ENCODE data around the gene STX12.

Gene STX12

GRCh38 chr1:27772932-27773825, at the start of gene STX12:
TSS of gene STX12 (plus strand) at chr1:27773219. CDS start at chr1:27773308, 89 bp downstream.
- DNase-seq (ENCODE audit: low read depth), result peak; percentile 98

- no peak for DNase-seq (ENCODE audit: low read depth)
These were observed 48.1 kb upstream of the STX12 start for GRCh38 chr1:27724961-27725373.

- peak; percentile 98 for DNase-seq (ENCODE audit: low read depth)
These were observed 47.4 kb upstream of the STX12 start, which contains the start of gene FAM76A for GRCh38 chr1:27725374-27726172. TSS of gene FAM76A (plus strand) at chr1:27725961. CDS start at chr1:27726081, 120 bp downstream.

- DNase-seq (ENCODE audit: low read depth), result peak; percentile 10
These were observed 46.6 kb upstream of the STX12 start for GRCh38 chr1:27726173-27727044.

GRCh38 chr1:27727126-27727525, 45.9 kb upstream of the STX12 start:
- DNase-seq (ENCODE audit: low read depth), result no peak

- DNase-seq (ENCODE audit: low read depth), result no peak
These were observed 36.8 kb upstream of the STX12 start for GRCh38 chr1:27736252-27736651.

DNA sequence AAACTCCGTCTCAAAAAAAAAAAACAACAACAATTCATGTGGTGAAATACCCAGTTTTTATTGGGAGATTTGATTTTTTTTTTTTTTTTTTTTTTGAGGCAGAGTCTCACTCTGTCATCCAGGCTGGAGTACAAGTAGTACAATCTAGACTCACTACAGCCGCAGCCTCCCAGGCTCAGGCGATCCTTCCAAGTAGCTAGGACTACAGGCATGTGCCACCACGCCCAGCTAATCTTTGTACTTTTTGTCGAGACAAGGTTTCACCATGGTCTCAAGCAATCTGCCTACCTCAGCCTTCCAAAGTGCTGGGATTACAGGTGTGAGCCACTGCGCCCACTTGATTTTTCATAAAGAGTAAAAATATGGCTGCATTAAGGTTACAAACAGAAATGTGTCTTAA, 31.9 kb upstream of the STX12 start:
- no peak for DNase-seq (ENCODE audit: low read depth)

DNA sequence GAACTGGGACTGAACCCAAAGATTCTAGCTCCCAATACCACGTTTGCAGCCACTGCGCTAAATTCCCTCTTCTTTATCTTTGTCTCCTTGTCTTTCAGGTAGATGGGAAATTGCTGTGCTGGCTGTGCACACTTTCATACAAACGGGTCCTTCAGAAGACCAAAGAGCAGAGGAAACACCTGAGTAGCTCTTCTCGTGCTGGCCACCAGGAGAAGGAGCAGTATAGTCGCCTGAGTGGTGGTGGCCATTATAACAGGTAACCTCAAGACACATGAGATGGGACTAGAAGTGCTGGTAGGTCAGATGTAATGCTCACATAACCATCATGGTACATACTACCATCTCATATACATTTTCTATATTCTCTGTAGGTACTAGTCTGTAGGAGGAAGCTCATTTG, 28.5 kb upstream of the STX12 start:
- DNase-seq (ENCODE audit: low read depth), result no peak

DNA sequence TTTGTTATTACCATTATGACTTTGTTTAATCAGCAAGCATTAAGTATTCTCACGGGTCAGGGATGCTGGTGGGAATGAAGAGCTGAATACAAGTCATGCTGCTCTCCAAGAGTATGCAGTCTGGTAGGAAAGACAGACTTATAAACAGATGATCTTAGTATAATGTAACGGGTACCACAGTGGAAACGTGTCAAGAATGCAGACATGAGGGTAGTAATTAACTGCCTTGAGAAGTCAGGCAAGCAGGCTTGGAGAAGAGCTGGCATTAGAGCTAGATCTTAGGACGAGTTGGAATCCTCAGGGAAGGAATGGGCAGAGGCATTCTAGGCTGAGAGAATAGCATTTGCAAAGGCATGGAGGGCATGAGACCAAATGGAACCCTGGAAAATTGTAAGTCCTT, 27.6 kb upstream of the STX12 start:
- DNase-seq (ENCODE audit: low read depth), result no peak

GRCh38 chr1:27752360-27752759, 20.7 kb upstream of the STX12 start:
- no peak for DNase-seq (ENCODE audit: low read depth)

DNA sequence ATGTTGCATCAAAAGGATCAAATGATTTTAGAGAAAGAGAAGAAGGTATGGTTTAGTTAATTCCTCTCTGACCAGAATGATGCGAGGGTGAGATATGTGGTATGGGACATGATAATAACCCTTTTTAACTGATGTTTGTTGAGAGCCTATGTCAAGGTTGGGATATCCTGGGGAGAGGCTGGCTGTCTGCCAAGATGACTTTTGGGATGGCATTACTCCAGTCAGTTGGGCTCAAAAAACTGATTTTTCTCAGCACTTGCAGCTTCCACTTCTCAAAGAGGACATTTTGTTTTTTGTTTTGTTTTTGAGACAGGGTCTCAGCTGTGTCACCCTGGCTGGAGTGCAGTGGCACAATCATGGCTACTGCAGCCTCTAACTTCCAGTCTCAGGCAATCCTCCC, 17.7 kb upstream of the STX12 start:
- no peak for DNase-seq (ENCODE audit: low read depth)

- DNase-seq (ENCODE audit: low read depth), result no peak
These were observed 17.2 kb upstream of the STX12 start for GRCh38 chr1:27755865-27756264.

DNA sequence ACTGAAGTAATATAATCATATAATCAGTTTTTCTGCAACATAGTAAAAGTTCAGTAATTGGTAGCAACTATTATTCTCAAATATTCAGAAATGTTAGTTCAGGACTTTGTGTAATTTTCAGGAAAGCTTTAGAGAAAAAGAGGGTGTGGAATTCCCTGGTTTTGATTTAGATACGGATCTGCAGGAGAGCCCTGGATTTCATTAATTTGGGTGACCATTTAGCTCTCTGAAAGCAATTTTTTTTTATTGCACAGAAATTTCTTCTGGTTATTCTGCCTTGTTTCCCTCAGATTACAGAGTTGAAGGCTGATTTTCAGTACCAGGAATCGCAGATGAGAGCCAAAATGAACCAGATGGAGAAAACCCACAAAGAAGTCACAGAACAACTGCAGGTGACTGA, 13.8 kb upstream of the STX12 start:
- DNase-seq (ENCODE audit: low read depth), result no peak

DNA sequence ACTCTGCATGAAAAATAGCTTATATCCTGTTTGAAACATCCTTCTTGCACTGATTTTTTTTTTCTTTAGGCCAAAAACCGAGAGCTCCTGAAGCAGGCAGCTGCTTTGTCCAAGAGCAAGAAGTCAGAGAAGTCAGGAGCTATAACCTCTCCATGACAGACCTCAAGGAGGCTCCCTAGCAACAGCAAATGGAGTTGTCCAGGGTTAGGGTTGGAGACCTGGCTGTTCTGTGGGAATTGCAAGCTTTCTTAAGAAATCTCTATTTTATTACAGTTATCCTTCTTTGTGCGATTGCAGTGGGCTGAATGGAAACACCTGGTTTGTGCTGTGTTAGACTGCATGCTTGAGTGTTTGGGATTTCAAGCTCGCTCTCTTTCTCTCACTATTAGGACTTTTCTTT, 12.6 kb upstream of the STX12 start:
- no peak for DNase-seq (ENCODE audit: low read depth)

DNA sequence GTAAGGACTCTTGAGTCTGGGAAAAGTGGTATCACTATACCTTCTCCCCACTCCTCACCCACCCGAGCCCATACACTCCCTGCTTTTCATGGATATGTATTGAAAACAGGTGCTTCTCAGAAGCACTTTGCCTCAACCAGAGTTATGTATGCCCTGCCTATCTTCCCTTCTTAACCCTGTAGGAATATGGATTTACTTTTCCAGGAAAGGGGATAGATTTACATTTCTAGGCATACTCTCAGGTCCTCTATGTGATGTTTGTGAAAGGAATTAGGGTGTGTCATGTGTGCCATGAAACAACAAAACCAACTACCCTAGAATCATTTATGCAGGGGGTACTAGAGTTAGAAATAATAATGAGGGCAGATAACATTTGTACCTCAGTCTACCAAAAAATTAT, 11.0 kb upstream of the STX12 start:
- DNase-seq (ENCODE audit: low read depth), result no peak

DNA sequence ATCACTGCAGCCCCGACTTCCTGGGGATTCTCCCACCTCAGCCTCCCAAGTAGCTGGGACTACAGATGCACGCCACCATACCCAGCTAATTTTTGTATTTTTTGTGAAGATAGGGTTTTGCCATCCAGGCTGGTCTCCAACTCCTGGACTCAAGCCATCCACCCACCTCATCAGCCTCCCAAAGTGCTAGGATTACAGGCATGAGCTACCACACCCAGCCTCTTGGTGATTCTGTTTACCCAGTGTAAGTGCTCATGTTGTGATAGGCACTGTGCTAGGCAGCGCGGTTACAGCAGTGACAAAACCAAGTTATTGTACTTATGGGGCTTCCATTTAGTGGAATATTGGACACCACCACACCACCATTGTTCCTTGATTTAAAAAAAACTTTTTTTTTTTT, 9.7 kb upstream of the STX12 start:
- DNase-seq (ENCODE audit: low read depth), result no peak

GRCh38 chr1:27770293-27770830, 2.7 kb upstream of the STX12 start:
- no peak for DNase-seq (ENCODE audit: low read depth)

DNA sequence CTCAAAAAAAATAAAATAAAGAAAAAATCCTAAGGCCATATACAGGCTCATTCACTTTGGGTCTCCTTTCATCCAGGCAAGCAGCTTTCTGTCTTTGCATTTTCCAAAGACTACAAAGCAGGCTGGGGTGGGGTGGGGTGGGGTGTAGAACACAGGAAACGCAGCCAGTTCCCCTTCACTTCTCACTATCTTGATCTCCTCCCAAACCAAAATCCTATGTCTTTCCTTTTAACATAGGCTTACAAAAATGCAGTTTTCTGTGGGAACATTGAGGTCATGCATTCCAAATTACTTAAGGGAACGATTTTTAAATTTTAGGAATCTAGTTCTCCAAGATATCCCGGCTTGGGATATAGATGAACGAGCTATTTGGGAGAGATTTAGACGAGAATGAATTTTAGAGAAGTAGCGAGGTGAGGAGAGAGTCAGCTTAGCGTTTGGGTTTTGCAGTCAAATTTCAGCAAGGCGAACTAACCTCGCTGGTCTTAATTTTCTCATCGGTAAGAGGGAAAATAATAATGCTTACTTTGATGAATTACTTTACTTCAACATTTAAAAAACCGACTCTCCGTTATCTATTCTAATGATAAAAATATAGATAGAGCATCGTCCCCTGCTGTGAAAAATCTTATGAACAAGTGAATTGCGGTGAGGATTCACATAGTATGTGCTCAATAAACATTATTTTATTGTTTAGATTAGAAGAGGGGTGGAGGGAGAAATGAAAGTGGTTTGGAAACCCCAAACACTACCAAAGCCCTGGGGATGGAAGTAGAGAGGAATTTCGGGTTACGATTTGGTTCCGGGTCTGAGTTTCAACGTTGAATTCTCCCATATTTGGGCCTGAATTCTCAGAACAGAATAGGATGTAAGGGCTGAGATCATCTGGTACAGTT, 735 bp upstream of the STX12 start:
- no peak for DNase-seq (ENCODE audit: low read depth)

DNA sequence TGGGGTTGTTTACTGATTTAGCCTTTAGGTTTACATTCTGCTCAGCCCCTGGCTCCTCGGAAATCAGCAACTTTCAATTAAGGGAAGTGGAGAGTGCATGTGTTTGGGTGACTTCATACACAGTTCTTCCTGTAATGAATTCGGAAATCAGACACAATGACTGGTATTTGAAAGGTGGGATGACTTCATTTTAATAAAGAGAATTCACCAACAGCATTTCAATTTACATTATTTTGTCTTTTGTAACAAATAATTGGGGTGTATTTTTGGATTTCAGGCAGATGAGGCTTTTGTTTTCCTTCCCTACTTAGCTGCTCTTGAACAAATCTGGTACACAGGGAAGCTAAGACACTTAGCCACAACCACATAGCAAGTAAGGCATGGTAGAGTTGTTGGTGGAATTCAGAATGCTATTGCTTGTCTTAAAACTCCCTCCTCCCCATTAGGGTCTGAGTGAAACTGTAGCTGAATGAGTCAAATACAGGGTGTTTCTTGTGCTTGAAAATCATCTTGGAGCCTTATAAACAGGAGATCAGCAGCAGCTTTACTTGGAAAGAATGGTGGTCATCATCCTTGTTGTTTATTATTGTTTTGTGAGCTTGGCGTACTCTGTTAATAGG, 917 bp downstream of the STX12 start:
- no peak for DNase-seq (ENCODE audit: low read depth)

DNA sequence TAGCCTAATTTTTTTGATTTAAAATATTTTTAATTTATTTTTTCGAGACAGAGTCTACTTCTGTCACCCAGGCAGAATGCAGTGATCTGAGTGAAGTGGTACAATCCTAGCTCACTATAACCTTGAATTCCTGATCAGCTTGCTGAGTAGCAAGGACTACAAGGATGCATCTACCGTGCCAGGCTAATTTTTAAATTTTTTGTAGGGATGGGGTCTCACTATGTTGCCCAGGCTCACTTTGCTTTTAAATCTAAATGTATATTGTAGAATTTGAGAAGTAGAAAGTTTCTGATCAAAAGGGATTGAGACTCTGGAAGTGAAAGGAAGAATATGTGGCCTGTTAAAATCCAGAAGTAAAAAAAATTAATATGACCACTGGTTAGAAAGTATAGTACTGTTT, 1.6 kb downstream of the STX12 start:
- no peak for DNase-seq (ENCODE audit: low read depth)
